Measurements from ENCODE around the gene ASB2.

ASB2 gene

GRCh38 chr14:93946104-93946503 is 30.3 kb downstream of the ASB2 start:
- POLR2A ChIA-PET: no interaction called here
- H3K9me3 ChIP-seq (ENCODE audit: control extremely low read depth in 1 of 5, control insufficient read depth in 4 of 5, insufficient read depth in 2 of 5, low read depth in 1 of 5, low read length in 4 of 5): no peaks in the 10 kb centered on the region
- H3K27me3 ChIP-seq (replicated peaks in 2 of 5; ENCODE audit: control insufficient read depth in 4 of 5, insufficient read depth in 5 of 5, low read length in 4 of 5): no peaks in the 10 kb centered on the region
- DNase-seq: no peak
- CTCF ChIA-PET: interaction anchor here (0.9 to 22.3 kb wide), 5 partner anchors 7 to 191 kb away, joined by 3 to 632 read pairs (median 12); partner anchors contain the start of gene ASB2
- no peak overlapping the region for H3K27ac ChIP-seq (ENCODE audit: insufficient read depth in 1 of 2, low read depth in 1 of 2, low read length in 2 of 2, poor library complexity in 1 of 2, severe bottlenecking in 2 of 2)
- no peak overlapping the region for H3K4me3 ChIP-seq (ENCODE audit: control insufficient read depth in 1 of 7, extremely low read depth in 1 of 7, insufficient read depth in 4 of 7, low read depth in 2 of 7, low read length in 6 of 7)
- H3K4me1 ChIP-seq (ENCODE audit: control extremely low read depth in 1 of 4, control insufficient read depth in 4 of 4, insufficient read depth in 4 of 4, low read length in 3 of 4): no peaks in the 10 kb centered on the region
- WGBS (ENCODE audit: insufficient coverage): 99% methylated on average over 6 of the region's 6 CpGs
- no peaks in the 10 kb centered on the region for H3K36me3 ChIP-seq (ENCODE audit: control insufficient read depth in 4 of 4, insufficient read depth in 4 of 4, low read length in 3 of 4)

GRCh38 chr14:93945070-93945399 is 31.3 kb downstream of the ASB2 start:
- Histone ChIP-seq H3K27ac (ENCODE audit: insufficient read depth in 1 of 2, low read depth in 1 of 2, low read length in 2 of 2, poor library complexity in 1 of 2, severe bottlenecking in 2 of 2) (no peak overlapping the region), H3K4me1 (ENCODE audit: control extremely low read depth in 1 of 4, control insufficient read depth in 4 of 4, insufficient read depth in 4 of 4, low read length in 3 of 4) (no peaks in the 10 kb centered on the region), H3K4me3 (ENCODE audit: control insufficient read depth in 1 of 7, extremely low read depth in 1 of 7, insufficient read depth in 4 of 7, low read depth in 2 of 7, low read length in 6 of 7) (no peak overlapping the region), H3K27me3 (replicated peaks in 2 of 5; ENCODE audit: control insufficient read depth in 4 of 5, insufficient read depth in 5 of 5, low read length in 4 of 5) (peaks cover 0 to 2% (median 0%) of the 10 kb centered on the region in 5 experiments), H3K9me3 (ENCODE audit: control extremely low read depth in 1 of 5, control insufficient read depth in 4 of 5, insufficient read depth in 2 of 5, low read depth in 1 of 5, low read length in 4 of 5) (no peaks in the 10 kb centered on the region), H3K36me3 (ENCODE audit: control insufficient read depth in 4 of 4, insufficient read depth in 4 of 4, low read length in 3 of 4) (no peaks in the 10 kb centered on the region)
- WGBS (ENCODE audit: insufficient coverage): 96% methylated on average over 4 of the region's 5 CpGs
- POLR2A ChIA-PET: no interaction called here
- DNase-seq: no peak
- CTCF ChIA-PET: interaction anchor here (2.9 to 22.3 kb wide), 2 partner anchors 28 to 55 kb away, joined by 12 to 632 read pairs; partner anchors contain the start of gene ASB2

GRCh38 chr14:93944348-93945069 is 31.9 kb downstream of the ASB2 start:
- ChIA-PET POLR2A (no interaction called here), CTCF (interaction anchor here (2.9 to 22.3 kb wide), 2 partner anchors 28 to 56 kb away, joined by 12 to 632 read pairs; partner anchors contain the start of gene ASB2)
- H3K9me3 ChIP-seq (ENCODE audit: control extremely low read depth in 1 of 5, control insufficient read depth in 4 of 5, insufficient read depth in 2 of 5, low read depth in 1 of 5, low read length in 4 of 5): no peaks in the 10 kb centered on the region

GRCh38 chr14:93943930-93944329 is 32.4 kb downstream of the ASB2 start:
- Histone ChIP-seq H3K27ac (ENCODE audit: insufficient read depth in 1 of 2, low read depth in 1 of 2, low read length in 2 of 2, poor library complexity in 1 of 2, severe bottlenecking in 2 of 2) (no peak overlapping the region), H3K4me3 (ENCODE audit: control insufficient read depth in 1 of 7, extremely low read depth in 1 of 7, insufficient read depth in 4 of 7, low read depth in 2 of 7, low read length in 6 of 7) (no peak overlapping the region), H3K4me1 (ENCODE audit: control extremely low read depth in 1 of 4, control insufficient read depth in 4 of 4, insufficient read depth in 4 of 4, low read length in 3 of 4) (peaks cover 0 to 8% (median 6%) of the 10 kb centered on the region in 4 experiments), H3K9me3 (ENCODE audit: control extremely low read depth in 1 of 5, control insufficient read depth in 4 of 5, insufficient read depth in 2 of 5, low read depth in 1 of 5, low read length in 4 of 5) (no peaks in the 10 kb centered on the region), H3K27me3 (replicated peaks in 2 of 5; ENCODE audit: control insufficient read depth in 4 of 5, insufficient read depth in 5 of 5, low read length in 4 of 5) (peaks cover 0 to 7% (median 4%) of the 10 kb centered on the region in 5 experiments), H3K36me3 (ENCODE audit: control insufficient read depth in 4 of 4, insufficient read depth in 4 of 4, low read length in 3 of 4) (no peaks in the 10 kb centered on the region)
- CTCF ChIA-PET: interaction anchor here (1.9 to 22.3 kb wide), 4 partner anchors 6 to 60 kb away, joined by 6 to 632 read pairs (median 50); partner anchors contain the start of gene ASB2
- POLR2A ChIA-PET: no interaction called here
- 97% methylated on average over 9 of the region's 9 CpGs for WGBS (ENCODE audit: insufficient coverage)
- DNase-seq: no peak

More at GRCh38 chr14:93944348-93945069, 31.9 kb downstream of the ASB2 start:
- DNase-seq: no peak
- Histone ChIP-seq H3K4me3 (ENCODE audit: control insufficient read depth in 1 of 7, extremely low read depth in 1 of 7, insufficient read depth in 4 of 7, low read depth in 2 of 7, low read length in 6 of 7) (no peak overlapping the region), H3K4me1 (ENCODE audit: control extremely low read depth in 1 of 4, control insufficient read depth in 4 of 4, insufficient read depth in 4 of 4, low read length in 3 of 4) (peaks cover 0 to 3% (median 1%) of the 10 kb centered on the region in 4 experiments), H3K27ac (ENCODE audit: insufficient read depth in 1 of 2, low read depth in 1 of 2, low read length in 2 of 2, poor library complexity in 1 of 2, severe bottlenecking in 2 of 2) (no peak overlapping the region), H3K27me3 (replicated peaks in 2 of 5; ENCODE audit: control insufficient read depth in 4 of 5, insufficient read depth in 5 of 5, low read length in 4 of 5) (peaks cover 0 to 4% (median 0%) of the 10 kb centered on the region in 5 experiments), H3K36me3 (ENCODE audit: control insufficient read depth in 4 of 4, insufficient read depth in 4 of 4, low read length in 3 of 4) (no peaks in the 10 kb centered on the region)
- WGBS (ENCODE audit: insufficient coverage): 97% methylated on average over 12 of the region's 16 CpGs

GRCh38 chr14:93943052-93943451 is 33.3 kb downstream of the ASB2 start:
- peaks cover 0 to 12% (median 7%) of the 10 kb centered on the region in 5 experiments for H3K27me3 ChIP-seq (replicated peaks in 2 of 5; ENCODE audit: control insufficient read depth in 4 of 5, insufficient read depth in 5 of 5, low read length in 4 of 5)
- no peak for DNase-seq
- H3K4me1 ChIP-seq (ENCODE audit: control extremely low read depth in 1 of 4, control insufficient read depth in 4 of 4, insufficient read depth in 4 of 4, low read length in 3 of 4): peaks cover 0 to 9% (median 7%) of the 10 kb centered on the region in 4 experiments

GRCh38 chr14:93941293-93941910 is 35.0 kb downstream of the ASB2 start:
- 92% methylated on average over 11 of the region's 16 CpGs for WGBS (ENCODE audit: insufficient coverage)
- no peak overlapping the region for H3K27ac ChIP-seq (ENCODE audit: insufficient read depth in 1 of 2, low read depth in 1 of 2, low read length in 2 of 2, poor library complexity in 1 of 2, severe bottlenecking in 2 of 2)

More at GRCh38 chr14:93943052-93943451, 33.3 kb downstream of the ASB2 start:
- ChIA-PET POLR2A (no interaction called here), CTCF (interaction anchor here (1.0 to 22.3 kb wide), 7 partner anchors 7 to 61 kb away, joined by 4 to 632 read pairs (median 7); partner anchors contain the start of genes ASB2 and CCDC197)
- Histone ChIP-seq H3K4me3 (ENCODE audit: control insufficient read depth in 1 of 7, extremely low read depth in 1 of 7, insufficient read depth in 4 of 7, low read depth in 2 of 7, low read length in 6 of 7) (no peak overlapping the region), H3K9me3 (ENCODE audit: control extremely low read depth in 1 of 5, control insufficient read depth in 4 of 5, insufficient read depth in 2 of 5, low read depth in 1 of 5, low read length in 4 of 5) (no peaks in the 10 kb centered on the region), H3K36me3 (ENCODE audit: control insufficient read depth in 4 of 4, insufficient read depth in 4 of 4, low read length in 3 of 4) (no peaks in the 10 kb centered on the region), H3K27ac (ENCODE audit: insufficient read depth in 1 of 2, low read depth in 1 of 2, low read length in 2 of 2, poor library complexity in 1 of 2, severe bottlenecking in 2 of 2) (no peak overlapping the region)
- 94% methylated on average over 10 of the region's 10 CpGs for WGBS (ENCODE audit: insufficient coverage)

More at GRCh38 chr14:93941293-93941910, 35.0 kb downstream of the ASB2 start:
- H3K4me1 ChIP-seq (ENCODE audit: control extremely low read depth in 1 of 4, control insufficient read depth in 4 of 4, insufficient read depth in 4 of 4, low read length in 3 of 4): peaks cover 0 to 9% (median 7%) of the 10 kb centered on the region in 4 experiments
- H3K27me3 ChIP-seq (replicated peaks in 2 of 5; ENCODE audit: control insufficient read depth in 4 of 5, insufficient read depth in 5 of 5, low read length in 4 of 5): peaks cover 0 to 17% (median 7%) of the 10 kb centered on the region in 5 experiments
- no peaks in the 10 kb centered on the region for H3K36me3 ChIP-seq (ENCODE audit: control insufficient read depth in 4 of 4, insufficient read depth in 4 of 4, low read length in 3 of 4)
- H3K9me3 ChIP-seq (ENCODE audit: control extremely low read depth in 1 of 5, control insufficient read depth in 4 of 5, insufficient read depth in 2 of 5, low read depth in 1 of 5, low read length in 4 of 5): no peaks in the 10 kb centered on the region
- H3K4me3 ChIP-seq (ENCODE audit: control insufficient read depth in 1 of 7, extremely low read depth in 1 of 7, insufficient read depth in 4 of 7, low read depth in 2 of 7, low read length in 6 of 7): no peak overlapping the region
- ChIA-PET POLR2A (no interaction called here), CTCF (interaction anchor here (1.7 to 22.3 kb wide), 7 partner anchors 9 to 238 kb away, joined by 4 to 632 read pairs (median 39); partner anchors contain the start of gene ASB2)
- DNase-seq: no peak
